Heart left ventricle (tissue), 13 donors: ENCODE measurements around the gene PRPS1.

ENCODE experiments used
- CTCF ChIP-seq, 12 donors: fragments of 200-600 bp; sonication (generic) in 4 of 12; IDR thresholded peaks; one replicate each; pipeline versions ENCODE4 v1.5.0 to v1.8.0; 2018 to 2022; ENCODE audit warnings: antibody characterized with exemption in 12 of 12, mild to moderate bottlenecking in 5 of 12
- POLR2A ChIP-seq, 2 donors: fragments of 450-650 bp; IDR thresholded peaks; one replicate each; pipeline ENCODE4 v1.6.1; 2017; ENCODE audit warnings: antibody characterized with exemption in 2 of 2, mild to moderate bottlenecking in 2 of 2, moderate library complexity in 2 of 2
- donor health status: ischemic (EF 13 %, LVEDD 7.1; RV severe dilation, severe dysfunction).
- donor health status: DM: no; HTN: yes; CAD: no.
- donor health status: DM: no; HTN: no; CAD: no.
- donor health status: ischemic (EF 25% LVEDD 6.9; RV normal size, moderate dysfunction).
- donor health status: ischemic (EF 25% LVEDD 5.7; RV mildly dilated, moderate dysfunction).
- donor health status: ischemic (EF 35%, LVEDD 5.7; RV mildly dilated, moderate dysfunction).
- donor health status: nonischemic (EF 11% LVEDD 7.7; RV severe dilation, severe dysfunction).
- donor health status: DM: yes; HTN: yes; CAD: no.
- donor health status: PGD.
- donor health status: ischemic (EF 29% LVEDD 5.4; RV normal size, mild dysfunction).
- donor health status: nonischemic (EF 23%, LVEDD 6.1; RV moderate dilation, normal function).

GRCh38 chrX:107700317-107700774 lies 72.0 kb downstream of the PRPS1 start:
- no peak for TF ChIP-seq CTCF (IDR thresholded peaks at IDR 0.05)
- no peak for TF ChIP-seq POLR2A (IDR thresholded peaks at IDR 0.05)
